ENCODE results near the gene NLRC5. TPM values are rescaled to one million over a fixed set of nuclear protein-coding genes. Genes with fewer than 3 reads are reported as not detected.

NLRC5 gene
- total RNA-seq, 1 donor from 2014 or later: 29.9 TPM

DNA sequence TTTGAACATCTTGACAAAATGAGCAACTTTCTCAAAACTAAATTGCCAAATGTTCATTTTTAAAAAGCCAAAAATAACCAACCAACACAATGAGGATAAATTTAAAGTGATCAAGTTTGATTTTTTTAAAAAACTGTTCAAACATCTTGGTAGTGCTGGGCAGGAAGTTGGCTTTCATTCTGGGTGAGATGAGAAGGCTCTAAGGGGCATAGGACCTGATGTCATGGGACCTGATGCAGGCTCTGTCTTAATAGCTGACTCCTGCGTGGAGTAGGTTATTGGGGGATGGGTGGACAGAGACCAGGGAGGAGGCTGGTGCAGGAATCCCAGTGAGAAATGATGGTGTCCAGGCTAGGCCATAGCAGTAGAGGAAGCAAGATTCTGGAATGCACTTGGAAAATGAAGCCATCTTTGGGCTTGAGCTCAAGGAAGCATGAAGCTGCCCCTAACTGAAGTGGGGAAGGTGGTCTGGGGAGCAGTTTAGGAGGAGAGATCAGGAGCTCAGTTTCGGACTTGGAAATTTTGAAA lies 20.4 kb downstream of the NLRC5 start:
- H3K4me1 Mint-ChIP-seq (ENCODE audit: low read depth, unreplicated experiment): peaks cover 11% of the 10 kb centered on the region
- H3K27me3 Mint-ChIP-seq (ENCODE audit: low read depth, unreplicated experiment): no peaks in the 10 kb centered on the region
- H3K36me3 Mint-ChIP-seq (ENCODE audit: low read depth, unreplicated experiment): no peaks in the 10 kb centered on the region
- Histone ChIP-seq H3K4me1 (ENCODE audit: insufficient read depth, low read length) (peaks cover 14% of the 10 kb centered on the region), H2AFZ (ENCODE audit: low read depth, low read length) (no peak overlapping the region), H3K9ac (ENCODE audit: low read length) (no peak overlapping the region), H3K36me3 (ENCODE audit: insufficient read depth, low read length) (no peaks in the 10 kb centered on the region), H3K27me3 (ENCODE audit: insufficient read depth, low read length) (no peaks in the 10 kb centered on the region), H3K9me3 (ENCODE audit: insufficient read depth, low read depth, low read length) (no peaks in the 10 kb centered on the region), H4K20me1 (ENCODE audit: insufficient read depth, low read length) (no peaks in the 10 kb centered on the region), H3K4me2 (ENCODE audit: low read length) (no peak overlapping the region), H3K4me3 (ENCODE audit: insufficient read depth, low read depth, low read length) (no peak overlapping the region), H3K27ac (ENCODE audit: low read depth, low read length) (no peak overlapping the region), H3K79me2 (ENCODE audit: insufficient read depth, low read length) (peaks cover 6% of the 10 kb centered on the region)
- H3K27ac Mint-ChIP-seq (ENCODE audit: unreplicated experiment): no peak overlapping the region
- TF ChIP-seq EZH2 (IDR thresholded peaks at IDR 0.05; ENCODE audit: insufficient read depth, low read length): no peak
- TF ChIP-seq, protein P1, sequence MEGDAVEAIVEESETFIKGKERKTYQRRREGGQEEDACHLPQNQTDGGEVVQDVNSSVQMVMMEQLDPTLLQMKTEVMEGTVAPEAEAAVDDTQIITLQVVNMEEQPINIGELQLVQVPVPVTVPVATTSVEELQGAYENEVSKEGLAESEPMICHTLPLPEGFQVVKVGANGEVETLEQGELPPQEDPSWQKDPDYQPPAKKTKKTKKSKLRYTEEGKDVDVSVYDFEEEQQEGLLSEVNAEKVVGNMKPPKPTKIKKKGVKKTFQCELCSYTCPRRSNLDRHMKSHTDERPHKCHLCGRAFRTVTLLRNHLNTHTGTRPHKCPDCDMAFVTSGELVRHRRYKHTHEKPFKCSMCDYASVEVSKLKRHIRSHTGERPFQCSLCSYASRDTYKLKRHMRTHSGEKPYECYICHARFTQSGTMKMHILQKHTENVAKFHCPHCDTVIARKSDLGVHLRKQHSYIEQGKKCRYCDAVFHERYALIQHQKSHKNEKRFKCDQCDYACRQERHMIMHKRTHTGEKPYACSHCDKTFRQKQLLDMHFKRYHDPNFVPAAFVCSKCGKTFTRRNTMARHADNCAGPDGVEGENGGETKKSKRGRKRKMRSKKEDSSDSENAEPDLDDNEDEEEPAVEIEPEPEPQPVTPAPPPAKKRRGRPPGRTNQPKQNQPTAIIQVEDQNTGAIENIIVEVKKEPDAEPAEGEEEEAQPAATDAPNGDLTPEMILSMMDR (IDR thresholded peaks at IDR 0.05; ENCODE audit: insufficient read depth, low read depth, low read length): no peak
- no peaks in the 10 kb centered on the region for H3K9me3 Mint-ChIP-seq (ENCODE audit: unreplicated experiment)
- no peak overlapping the region for H3K4me3 Mint-ChIP-seq (ENCODE audit: unreplicated experiment)
- no peak for DNase-seq (ENCODE audit: low read depth)
- no peak for FAIRE-seq

DNA sequence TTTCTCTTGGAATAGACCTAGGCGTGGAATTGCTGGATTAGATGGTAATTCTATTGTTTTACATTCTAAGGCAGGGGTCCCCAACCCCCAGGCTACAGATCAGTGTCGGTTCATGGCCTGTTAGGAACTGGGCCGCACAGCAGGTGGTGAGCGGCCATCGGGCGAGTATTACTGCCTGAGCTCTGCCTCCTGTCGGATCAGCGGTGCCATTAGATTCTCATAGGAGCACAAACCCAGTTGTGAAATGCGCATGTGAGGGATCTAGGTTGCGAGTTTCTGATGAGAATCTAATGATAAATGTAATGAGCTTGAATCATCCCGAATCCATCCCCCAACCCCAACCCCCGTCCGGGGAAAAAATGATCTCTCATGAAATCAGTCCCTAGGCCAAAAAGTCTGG lies 23.0 kb downstream of the NLRC5 start:
- Mint-ChIP-seq H3K36me3 (ENCODE audit: low read depth, unreplicated experiment) (peaks cover 4% of the 10 kb centered on the region), H3K4me3 (ENCODE audit: unreplicated experiment) (no peak overlapping the region), H3K27ac (ENCODE audit: unreplicated experiment) (peak overlapping the region; percentile 34), H3K9me3 (ENCODE audit: unreplicated experiment) (peaks cover 3% of the 10 kb centered on the region), H3K4me1 (ENCODE audit: low read depth, unreplicated experiment) (peaks cover 16% of the 10 kb centered on the region), H3K27me3 (ENCODE audit: low read depth, unreplicated experiment) (no peaks in the 10 kb centered on the region)
- FAIRE-seq: no peak
- H4K20me1 ChIP-seq (ENCODE audit: insufficient read depth, low read length): no peaks in the 10 kb centered on the region
- H3K4me3 ChIP-seq (ENCODE audit: insufficient read depth, low read depth, low read length): no peak overlapping the region
- no peak for DNase-seq (ENCODE audit: low read depth)
- H3K36me3 ChIP-seq (ENCODE audit: insufficient read depth, low read length): no peaks in the 10 kb centered on the region
- H3K9me3 ChIP-seq (ENCODE audit: insufficient read depth, low read depth, low read length): peaks cover 2% of the 10 kb centered on the region
- H3K27ac ChIP-seq (ENCODE audit: low read depth, low read length): peak overlapping the region; percentile 23
- no peaks in the 10 kb centered on the region for H3K27me3 ChIP-seq (ENCODE audit: insufficient read depth, low read length)
- H3K79me2 ChIP-seq (ENCODE audit: insufficient read depth, low read length): peaks cover 6% of the 10 kb centered on the region
- no peak overlapping the region for H3K9ac ChIP-seq (ENCODE audit: low read length)
- H2AFZ ChIP-seq (ENCODE audit: low read depth, low read length): no peak overlapping the region
- TF ChIP-seq, protein P1 (IDR thresholded peaks at IDR 0.05; ENCODE audit: insufficient read depth, low read depth, low read length): no peak
- TF ChIP-seq EZH2 (IDR thresholded peaks at IDR 0.05; ENCODE audit: insufficient read depth, low read length): no peak
- peaks cover 14% of the 10 kb centered on the region for H3K4me1 ChIP-seq (ENCODE audit: insufficient read depth, low read length)
- no peak overlapping the region for H3K4me2 ChIP-seq (ENCODE audit: low read length)

DNA sequence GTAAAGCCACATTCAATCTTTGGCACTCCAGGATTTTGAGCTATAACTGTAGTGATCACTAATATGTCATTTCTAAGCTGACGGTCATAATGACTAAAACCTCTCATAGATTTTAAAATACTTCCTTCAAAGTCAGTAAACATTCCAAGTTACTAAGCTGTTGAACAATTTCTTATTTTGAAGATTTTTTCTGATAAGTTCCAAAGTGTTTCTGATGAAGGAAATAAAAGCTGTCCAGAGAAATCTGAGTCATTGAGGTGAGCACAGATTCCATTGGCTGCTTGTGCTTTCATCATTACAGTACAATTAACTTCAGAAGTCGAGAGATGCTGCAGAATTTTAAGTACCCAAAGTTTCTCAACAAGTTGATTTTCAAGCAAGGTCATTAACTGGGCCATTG lies 23.9 kb downstream of the NLRC5 start:
- H3K27me3 ChIP-seq (ENCODE audit: insufficient read depth, low read length): no peaks in the 10 kb centered on the region
- no peak overlapping the region for H3K4me3 ChIP-seq (ENCODE audit: insufficient read depth, low read depth, low read length)
- no peak for TF ChIP-seq EZH2 (IDR thresholded peaks at IDR 0.05; ENCODE audit: insufficient read depth, low read length)
- TF ChIP-seq, protein P1 (IDR thresholded peaks at IDR 0.05; ENCODE audit: insufficient read depth, low read depth, low read length): no peak
- Mint-ChIP-seq H3K9me3 (ENCODE audit: unreplicated experiment) (peaks cover 3% of the 10 kb centered on the region), H3K4me3 (ENCODE audit: unreplicated experiment) (no peak overlapping the region), H3K36me3 (ENCODE audit: low read depth, unreplicated experiment) (peaks cover 11% of the 10 kb centered on the region), H3K4me1 (ENCODE audit: low read depth, unreplicated experiment) (peaks cover 16% of the 10 kb centered on the region), H3K27me3 (ENCODE audit: low read depth, unreplicated experiment) (no peaks in the 10 kb centered on the region), H3K27ac (ENCODE audit: unreplicated experiment) (peak overlapping the region; percentile 1)
- H3K36me3 ChIP-seq (ENCODE audit: insufficient read depth, low read length): no peaks in the 10 kb centered on the region
- no peak overlapping the region for H2AFZ ChIP-seq (ENCODE audit: low read depth, low read length)
- peaks cover 3% of the 10 kb centered on the region for H3K9me3 ChIP-seq (ENCODE audit: insufficient read depth, low read depth, low read length)
- H3K27ac ChIP-seq (ENCODE audit: low read depth, low read length): peak overlapping the region; percentile 23
- DNase-seq (ENCODE audit: low read depth) (peak; percentile 86), FAIRE-seq (peak; percentile 66)
- H3K9ac ChIP-seq (ENCODE audit: low read length): no peak overlapping the region
- peaks cover 14% of the 10 kb centered on the region for H3K4me1 ChIP-seq (ENCODE audit: insufficient read depth, low read length)
- peak overlapping the region; percentile 21 for H3K4me2 ChIP-seq (ENCODE audit: low read length)
- H4K20me1 ChIP-seq (ENCODE audit: insufficient read depth, low read length): no peaks in the 10 kb centered on the region
- H3K79me2 ChIP-seq (ENCODE audit: insufficient read depth, low read length): peaks cover 6% of the 10 kb centered on the region
